ENCODE measurements around the gene HLA-DRB1.
"Not testable (repeated sequence)": the region's sequence is repeated elsewhere in the genome, so short reads cannot be mapped to it uniquely, and the experiment has no call there.

Gene HLA-DRB1

GRCh38 chr6:32589596-32590449 lies at the start of gene HLA-DRB1:
Gene HLA-DRB1 (minus strand): TSS chr6:32589848. CDS start chr6:32589742, 106 bp downstream.
- Mint-ChIP-seq H3K27ac (no peak within 1 kb of the TSS), H3K36me3 (no peaks in the 10 kb centered on the region), H3K9me3 (ENCODE audit: low read depth) (no peaks in the 10 kb centered on the region), H3K4me3 (peak within 1 kb of the TSS; percentile 73), H3K4me1 (ENCODE audit: low read depth) (peaks cover 3% of the 10 kb centered on the region), H3K27me3 (peaks cover 5% of the 10 kb centered on the region)

- no peaks in the 10 kb centered on the region for H3K36me3 Mint-ChIP-seq
- H3K4me3 Mint-ChIP-seq: no peak overlapping the region
- H3K4me1 Mint-ChIP-seq (ENCODE audit: low read depth): peaks cover 5% of the 10 kb centered on the region
- no peaks in the 10 kb centered on the region for H3K9me3 Mint-ChIP-seq (ENCODE audit: low read depth)
- no peak overlapping the region for H3K27ac Mint-ChIP-seq
- H3K27me3 Mint-ChIP-seq: peaks cover 3% of the 10 kb centered on the region
Observed at GRCh38 chr6:32638532-32639219, 49.0 kb upstream of the HLA-DRB1 start.

GRCh38 chr6:32637883-32638282 lies 48.2 kb upstream of the HLA-DRB1 start:
- Mint-ChIP-seq H3K36me3 (no peaks in the 10 kb centered on the region), H3K27me3 (peaks cover 3% of the 10 kb centered on the region), H3K27ac (no peak overlapping the region), H3K4me3 (no peak overlapping the region), H3K4me1 (ENCODE audit: low read depth) (peaks cover 5% of the 10 kb centered on the region), H3K9me3 (ENCODE audit: low read depth) (no peaks in the 10 kb centered on the region)

GRCh38 chr6:32637219-32637880 lies 47.7 kb upstream of the HLA-DRB1 start, which contains the start of gene HLA-DQA1:
Gene HLA-DQA1 (plus strand): TSS chr6:32637406. CDS start chr6:32637459, 53 bp downstream.
- peaks cover 3% of the 10 kb centered on the region for H3K27me3 Mint-ChIP-seq
- H3K36me3 Mint-ChIP-seq: no peaks in the 10 kb centered on the region
- H3K4me3 Mint-ChIP-seq: no peak within 1 kb of the TSS
- H3K9me3 Mint-ChIP-seq (ENCODE audit: low read depth): no peaks in the 10 kb centered on the region
- peaks cover 7% of the 10 kb centered on the region for H3K4me1 Mint-ChIP-seq (ENCODE audit: low read depth)
- H3K27ac Mint-ChIP-seq: no peak within 1 kb of the TSS

GRCh38 chr6:32635526-32636123 lies 46.0 kb upstream of the HLA-DRB1 start:
- Mint-ChIP-seq H3K27me3 (peaks cover 3% of the 10 kb centered on the region), H3K27ac (no peak overlapping the region)

GRCh38 chr6:32629793-32630192 lies 40.1 kb upstream of the HLA-DRB1 start:
- H3K9me3 Mint-ChIP-seq (ENCODE audit: low read depth); H3K36me3 Mint-ChIP-seq; H3K27me3 Mint-ChIP-seq; H3K27ac Mint-ChIP-seq; H3K4me3 Mint-ChIP-seq: not testable (repeated sequence)
- H3K4me1 Mint-ChIP-seq (ENCODE audit: low read depth): peaks cover 20% of the 10 kb centered on the region

More at GRCh38 chr6:32635526-32636123, 46.0 kb upstream of the HLA-DRB1 start:
- H3K4me1 Mint-ChIP-seq (ENCODE audit: low read depth): peaks cover 5% of the 10 kb centered on the region
- H3K36me3 Mint-ChIP-seq: no peaks in the 10 kb centered on the region
- no peak overlapping the region for H3K4me3 Mint-ChIP-seq
- H3K9me3 Mint-ChIP-seq (ENCODE audit: low read depth): no peaks in the 10 kb centered on the region

- no peaks in the 10 kb centered on the region for H3K27me3 Mint-ChIP-seq
- no peak overlapping the region for H3K4me3 Mint-ChIP-seq
- H3K36me3 Mint-ChIP-seq: no peaks in the 10 kb centered on the region
- no peaks in the 10 kb centered on the region for H3K9me3 Mint-ChIP-seq (ENCODE audit: low read depth)
- no peak overlapping the region for H3K27ac Mint-ChIP-seq
- peaks cover 35% of the 10 kb centered on the region for H3K4me1 Mint-ChIP-seq (ENCODE audit: low read depth)
Observed at GRCh38 chr6:32627831-32628230, 38.2 kb upstream of the HLA-DRB1 start.

GRCh38 chr6:32627249-32627648 lies 37.6 kb upstream of the HLA-DRB1 start:
- no peak overlapping the region for H3K4me3 Mint-ChIP-seq
- H3K9me3 Mint-ChIP-seq (ENCODE audit: low read depth): no peaks in the 10 kb centered on the region
- H3K27ac Mint-ChIP-seq: no peak overlapping the region
- no peaks in the 10 kb centered on the region for H3K36me3 Mint-ChIP-seq
- no peaks in the 10 kb centered on the region for H3K27me3 Mint-ChIP-seq
- peaks cover 37% of the 10 kb centered on the region for H3K4me1 Mint-ChIP-seq (ENCODE audit: low read depth)

GRCh38 chr6:32625137-32625536 lies 35.5 kb upstream of the HLA-DRB1 start:
- no peaks in the 10 kb centered on the region for H3K36me3 Mint-ChIP-seq
- H3K27me3 Mint-ChIP-seq: no peaks in the 10 kb centered on the region
- no peak overlapping the region for H3K4me3 Mint-ChIP-seq
- H3K4me1 Mint-ChIP-seq (ENCODE audit: low read depth): peaks cover 49% of the 10 kb centered on the region
- H3K9me3 Mint-ChIP-seq (ENCODE audit: low read depth): no peaks in the 10 kb centered on the region
- peak overlapping the region; percentile 64 for H3K27ac Mint-ChIP-seq

- Mint-ChIP-seq H3K4me1 (ENCODE audit: low read depth) (peaks cover 50% of the 10 kb centered on the region), H3K27ac (no peak overlapping the region), H3K9me3 (ENCODE audit: low read depth) (no peaks in the 10 kb centered on the region), H3K36me3 (no peaks in the 10 kb centered on the region), H3K27me3 (no peaks in the 10 kb centered on the region), H3K4me3 (no peak overlapping the region)
Observed at GRCh38 chr6:32624565-32624964, 34.9 kb upstream of the HLA-DRB1 start.

GRCh38 chr6:32623693-32624092 lies 34.0 kb upstream of the HLA-DRB1 start:
- peaks cover 3% of the 10 kb centered on the region for H3K9me3 Mint-ChIP-seq (ENCODE audit: low read depth)
- no peak overlapping the region for H3K27ac Mint-ChIP-seq
- H3K4me1 Mint-ChIP-seq (ENCODE audit: low read depth): peaks cover 50% of the 10 kb centered on the region
- H3K27me3 Mint-ChIP-seq: no peaks in the 10 kb centered on the region
- no peaks in the 10 kb centered on the region for H3K36me3 Mint-ChIP-seq
- no peak overlapping the region for H3K4me3 Mint-ChIP-seq

- peaks cover 47% of the 10 kb centered on the region for H3K4me1 Mint-ChIP-seq (ENCODE audit: low read depth)
- peaks cover 3% of the 10 kb centered on the region for H3K36me3 Mint-ChIP-seq
- peak overlapping the region; percentile 91 for H3K27ac Mint-ChIP-seq
- H3K27me3 Mint-ChIP-seq: no peaks in the 10 kb centered on the region
- H3K4me3 Mint-ChIP-seq: peak overlapping the region; percentile 71
- peaks cover 8% of the 10 kb centered on the region for H3K9me3 Mint-ChIP-seq (ENCODE audit: low read depth)
Observed at GRCh38 chr6:32622545-32623401, 33.1 kb upstream of the HLA-DRB1 start.

- no peak overlapping the region for H3K4me3 Mint-ChIP-seq
- peaks cover 43% of the 10 kb centered on the region for H3K4me1 Mint-ChIP-seq (ENCODE audit: low read depth)
- no peak overlapping the region for H3K27ac Mint-ChIP-seq
- H3K36me3 Mint-ChIP-seq: peaks cover 6% of the 10 kb centered on the region
- H3K9me3 Mint-ChIP-seq (ENCODE audit: low read depth): peaks cover 8% of the 10 kb centered on the region
- no peaks in the 10 kb centered on the region for H3K27me3 Mint-ChIP-seq
Observed at GRCh38 chr6:32621372-32621771, 31.7 kb upstream of the HLA-DRB1 start.

GRCh38 chr6:32617751-32618150 lies 28.1 kb upstream of the HLA-DRB1 start:
- Mint-ChIP-seq H3K4me1 (ENCODE audit: low read depth) (peaks cover 20% of the 10 kb centered on the region), H3K4me3 (no peak overlapping the region), H3K9me3 (ENCODE audit: low read depth) (peaks cover 8% of the 10 kb centered on the region), H3K36me3 (peaks cover 6% of the 10 kb centered on the region), H3K27ac (no peak overlapping the region), H3K27me3 (no peaks in the 10 kb centered on the region)

Measured in activated naive CD8-positive, alpha-beta T cell (primary cell).